Stimulated activated CD4-positive, alpha-beta T cell treated with anti-CD3 and anti-CD28 coated beads, Interleukin-4, amount 100 ng/mL, for 48 hours (primary cell): ENCODE results near the gene PRR20G.

ENCODE experiments used
- DNase-seq, 2 donors: peaks; one replicate each; pipeline ENCODE4 v3.0.0-alpha.2; 2020; ENCODE audit warnings: low read depth in 2 of 2

PRR20G gene

DNA sequence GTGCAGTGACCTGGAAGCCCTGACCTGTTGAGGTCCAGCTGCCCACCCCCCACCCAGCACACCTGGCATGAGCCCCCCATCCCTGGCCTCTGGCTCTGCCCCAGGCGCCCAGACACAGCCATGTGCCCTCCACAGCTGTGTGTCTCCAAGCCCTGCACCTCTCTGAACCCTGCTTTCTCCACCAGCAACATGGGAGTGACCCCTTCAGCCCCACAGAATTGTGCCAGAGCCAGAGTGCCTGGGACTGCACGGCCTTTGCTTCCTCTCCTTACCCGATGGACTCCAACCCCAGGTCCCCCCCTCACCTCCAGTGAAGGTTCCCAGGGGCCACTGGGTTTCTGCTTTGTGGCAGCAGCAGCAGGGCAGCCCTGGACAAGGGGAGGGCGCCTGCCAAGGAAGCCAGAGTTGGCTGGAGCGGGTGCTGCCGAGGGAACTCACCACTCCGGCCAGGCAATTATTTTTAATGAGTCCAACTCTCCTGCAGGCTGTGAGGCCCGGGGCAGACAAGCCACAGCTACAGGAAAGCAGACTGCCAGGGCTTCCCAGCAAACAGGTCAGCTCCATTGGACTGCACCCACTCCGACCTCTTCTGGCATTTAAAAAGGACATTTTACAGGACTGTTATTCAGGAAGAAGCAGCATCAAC lies 24.1 kb downstream of the PRR20G start:
- no peak for DNase-seq

- no peak for DNase-seq
Observed at GRCh38 chr3:127263037-127263436, 24.8 kb downstream of the PRR20G start.

- no peak for DNase-seq
Observed at GRCh38 chr3:127262533-127262932, 25.3 kb downstream of the PRR20G start.

- DNase-seq: no peak
Observed at GRCh38 chr3:127261925-127262324, 25.9 kb downstream of the PRR20G start.

DNA sequence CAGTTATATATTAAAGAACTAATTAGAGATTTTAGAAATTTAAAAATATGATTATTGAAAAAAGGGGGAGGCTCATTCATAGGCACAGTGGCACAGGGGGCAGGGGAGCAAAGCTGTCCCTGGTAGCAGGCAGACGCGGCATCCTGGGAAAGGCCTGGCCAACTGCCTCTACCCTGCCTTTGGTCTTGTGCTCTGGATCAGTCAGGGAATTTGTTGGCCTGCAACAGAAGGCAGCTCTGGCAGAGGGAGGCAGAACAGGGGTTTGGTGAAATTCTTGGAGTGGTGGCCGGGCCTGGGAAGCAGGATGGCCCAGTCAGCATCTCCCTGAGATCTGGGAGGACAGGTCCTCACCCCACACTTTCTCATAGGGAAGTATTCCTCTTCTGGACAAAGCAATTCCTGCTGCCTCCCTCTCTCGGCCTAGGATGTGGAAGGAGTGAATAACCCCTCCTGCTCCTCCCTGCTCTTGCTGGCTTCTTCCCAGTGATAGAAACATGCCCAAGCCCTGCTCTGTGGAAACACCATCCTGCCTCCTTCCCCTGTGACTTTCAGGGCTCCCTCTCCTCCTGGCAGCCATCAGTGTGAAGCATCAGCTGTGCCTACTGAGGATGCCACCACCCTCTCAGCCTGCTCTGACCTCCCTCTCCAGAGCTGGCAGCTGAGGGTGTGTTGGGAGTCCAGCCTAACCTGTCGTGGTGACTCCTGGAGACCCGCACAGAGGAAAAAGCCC lies 26.9 kb downstream of the PRR20G start:
- DNase-seq: no peak

DNA sequence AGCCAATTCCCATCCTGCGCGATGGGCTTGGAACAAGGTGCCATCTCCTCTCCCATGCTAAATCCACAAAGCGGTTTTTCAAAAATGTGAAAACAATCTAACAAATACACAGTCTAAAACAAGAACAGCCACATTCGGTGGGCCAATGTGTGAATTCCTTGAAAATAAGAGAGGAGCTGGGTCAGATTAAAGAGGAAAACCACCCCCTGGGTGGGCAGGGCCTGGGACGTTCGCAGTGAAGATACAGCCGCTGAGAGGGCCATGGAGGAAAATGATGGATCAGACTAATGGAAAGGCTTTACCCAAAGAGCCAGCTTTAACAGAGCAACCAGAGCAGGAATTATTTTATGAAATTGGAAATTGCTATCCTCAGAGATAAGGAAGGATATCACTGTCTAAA lies 27.4 kb downstream of the PRR20G start:
- no peak for DNase-seq

GRCh38 chr3:127259882-127260281 lies 28.0 kb downstream of the PRR20G start:
- no peak for DNase-seq

- DNase-seq: no peak
Observed at GRCh38 chr3:127258733-127259132, 29.1 kb downstream of the PRR20G start.

GRCh38 chr3:127257351-127257750 lies 30.5 kb downstream of the PRR20G start:
- DNase-seq: no peak

- DNase-seq: no peak
Observed at GRCh38 chr3:127256733-127257271, 31.0 kb downstream of the PRR20G start.

- DNase-seq: no peak
Observed at GRCh38 chr3:127256138-127256537, 31.7 kb downstream of the PRR20G start.

GRCh38 chr3:127255516-127255915 lies 32.3 kb downstream of the PRR20G start:
- no peak for DNase-seq

GRCh38 chr3:127254730-127255129 lies 33.1 kb downstream of the PRR20G start:
- no peak for DNase-seq

- DNase-seq: no peak
Observed at GRCh38 chr3:127254033-127254644, 33.7 kb downstream of the PRR20G start.

DNA sequence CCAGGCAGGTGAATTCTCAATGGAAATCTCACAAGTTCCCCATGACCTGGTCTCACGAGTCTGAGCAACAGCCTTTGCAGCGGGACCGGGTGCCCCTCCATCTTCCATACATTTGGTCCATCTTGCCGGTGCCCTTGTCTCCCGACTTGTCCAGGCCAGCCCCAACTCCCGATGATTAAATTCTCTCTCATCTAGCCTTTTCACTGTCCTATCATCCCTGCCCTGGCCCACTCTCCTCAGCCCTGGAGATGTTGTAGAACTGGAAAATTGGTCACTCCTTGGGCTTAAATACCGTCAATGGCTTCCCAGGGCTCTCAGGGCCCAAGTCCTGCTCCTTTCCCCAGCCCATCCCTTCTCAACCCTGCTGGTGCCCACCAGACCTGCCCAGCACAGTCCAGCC lies 34.4 kb downstream of the PRR20G start:
- DNase-seq: no peak

- no peak for DNase-seq
Observed at GRCh38 chr3:127252446-127252845, 35.4 kb downstream of the PRR20G start.

DNA sequence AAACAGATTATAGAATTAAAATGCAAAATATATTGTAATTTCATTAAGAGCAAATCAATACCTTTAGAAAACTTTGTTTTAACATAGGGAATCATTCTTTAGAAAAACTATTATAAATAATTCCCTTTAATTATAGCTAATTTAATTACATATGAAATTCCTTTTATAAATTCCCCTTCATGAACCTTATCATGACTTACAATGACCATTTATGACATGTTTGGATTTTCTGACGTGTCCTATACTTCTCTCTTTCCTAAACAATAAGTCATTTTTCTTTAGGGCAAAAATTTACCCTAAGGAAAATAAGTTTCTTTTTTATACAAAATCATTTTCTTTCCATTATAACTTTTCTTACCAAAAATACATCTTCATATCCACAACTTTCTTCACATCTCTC lies 37.8 kb downstream of the PRR20G start:
- DNase-seq: no peak

- no peak for DNase-seq
Observed at GRCh38 chr3:127247292-127247691, 40.6 kb downstream of the PRR20G start.

DNA sequence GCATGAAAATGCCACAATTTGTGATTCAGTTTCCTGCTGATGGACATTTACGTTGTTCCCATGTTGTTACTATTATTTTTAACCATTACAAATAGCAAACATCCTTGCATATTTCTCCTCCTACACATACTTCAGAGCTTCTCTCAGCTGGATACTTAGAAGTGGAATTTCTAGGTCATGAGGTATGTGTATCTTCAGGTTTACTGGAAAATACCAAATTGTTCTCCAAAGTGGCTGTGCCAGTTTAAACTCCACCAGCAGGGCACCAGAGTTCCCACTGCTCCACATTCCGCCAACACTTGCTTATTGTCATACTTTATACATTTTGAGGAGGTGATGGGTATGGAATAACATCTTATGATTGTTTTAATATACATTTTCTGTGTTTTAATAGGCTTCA lies 49.2 kb downstream of the PRR20G start:
- no peak for DNase-seq

GRCh38 chr3:127237835-127238234 lies 50.0 kb downstream of the PRR20G start:
- no peak for DNase-seq

- no peak for DNase-seq
Observed at GRCh38 chr3:127235706-127236105, 52.1 kb downstream of the PRR20G start.

DNA sequence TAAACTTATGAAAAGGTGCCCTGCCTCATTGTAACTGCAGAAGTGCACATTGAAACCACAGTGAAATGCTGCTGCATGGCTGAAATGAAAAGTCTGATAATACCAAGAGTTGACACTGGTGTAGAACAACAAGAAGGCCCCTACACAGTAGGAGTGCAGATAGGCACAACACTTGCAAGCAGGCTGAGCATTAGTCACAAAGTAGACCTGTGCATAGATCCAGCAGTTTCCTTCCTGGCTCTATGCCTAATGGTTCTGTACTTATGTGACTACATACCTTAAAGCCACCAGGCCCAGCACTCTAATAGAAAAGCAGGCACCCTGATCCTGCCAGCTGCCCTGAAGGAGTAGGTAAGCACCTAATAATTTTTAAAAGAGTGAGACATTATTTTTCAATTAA lies 53.1 kb downstream of the PRR20G start:
- DNase-seq: no peak
